Right lung (tissue), 5 donors: ENCODE results near the gene FBXO2. TPM values are rescaled to one million over a fixed set of nuclear protein-coding genes. Genes with fewer than 3 reads are reported as not detected.

Source experiments
- polyA plus RNA-seq, 5 donors: library from polyadenylated mRNA; unstranded; fragments of 120-200 nt; gene quantifications; one replicate each; pipeline versions ENCODE4 v1.2.1 to v1.2.3, GENCODE V29; 2013; ENCODE audit warnings: inconsistent platforms in 1 of 5, low replicate concordance in 1 of 5; ENCODE audit not compliant: insufficient read length in 5 of 5, insufficient read depth in 1 of 5

The FBXO2 gene
- polyA plus RNA-seq, 5 donors = 0.52 to 1.5 (median 0.73) TPM

Other genes starting within 250 kb of the FBXO2 start
- gene DISP3, start 175.3 kb downstream of the FBXO2 start, polyA plus RNA-seq = under 1 TPM; 0.42 to 0.89 (median 0.50) TPM
- 10 to 100 TPM; 10.4 to 20.3 (median 15.8) TPM for gene FBXO44, start 448 bp upstream of the FBXO2 start, polyA plus RNA-seq
- gene FBXO6, start 9.8 kb upstream of the FBXO2 start, polyA plus RNA-seq = 1 to 10 TPM; 4.5 to 7.8 (median 5.4) TPM
- 10 to 100 TPM; 43.0 to 61.5 (median 46.7) TPM for gene MAD2L2, start 26.7 kb upstream of the FBXO2 start, polyA plus RNA-seq
- gene DRAXIN, start 37.3 kb upstream of the FBXO2 start, polyA plus RNA-seq = 1 to 10 TPM; 1.9 to 2.7 (median 2.2) TPM
- 10 to 100 TPM; 22.0 to 32.8 (median 29.6) TPM for gene AGTRAP, start 81.7 kb upstream of the FBXO2 start, polyA plus RNA-seq
- under 1 TPM in 2 of 5 donors, not detected in 3; 0.29 to 0.55 TPM for gene C1orf167, start 107.8 kb upstream of the FBXO2 start, polyA plus RNA-seq
- 10 to 100 TPM; 13.4 to 24.2 (median 21.2) TPM for gene MTHFR, start 151.5 kb upstream of the FBXO2 start, polyA plus RNA-seq
- 10 to 100 TPM; 17.2 to 24.2 (median 18.4) TPM for gene CLCN6, start 151.8 kb upstream of the FBXO2 start, polyA plus RNA-seq
- 1 to 10 TPM in 2 of 5 donors, under 1 TPM in 3; 0.43 to 1.5 (median 0.73) TPM for gene NPPA, start 193.4 kb upstream of the FBXO2 start, polyA plus RNA-seq
- gene NPPB, start 204.5 kb upstream of the FBXO2 start, polyA plus RNA-seq = not detected